Tibial nerve (tissue), 4 donors: Measurements from ENCODE around the gene TCTN3. TPM values are rescaled to one million over a fixed set of nuclear protein-coding genes. Genes with fewer than 3 reads are reported as not detected.

ENCODE experiments used
- DNase-seq, 2 donors: peaks; one replicate each; pipeline ENCODE4 v3.0.0-alpha.2; 2019; ENCODE audit warnings: low spot score in 2 of 2
- H3K27ac ChIP-seq, 4 donors: fragments of 200-600 bp; sonication (generic) in 3 of 4; one replicate each; pipeline ENCODE4 v1.5.1; 2017 to 2019; ENCODE audit warnings: mild to moderate bottlenecking in 1 of 4
- H3K27me3 ChIP-seq, 2 donors: fragments of 200-600 bp; sonication (generic) in 1 of 2; one replicate each; pipeline versions ENCODE4 v1.5.1 to v1.6.0; 2017 to 2019
- H3K36me3 ChIP-seq, 3 donors: fragments of 200-600 bp; sonication (generic); one replicate each; pipeline ENCODE4 v1.5.1; 2018 to 2019
- H3K4me1 ChIP-seq, 4 donors: fragments of 200-600 bp; sonication (generic) in 3 of 4; one replicate each; pipeline ENCODE4 v1.5.1; 2017 to 2019
- H3K4me3 ChIP-seq, 4 donors: fragments of 200-600 bp; sonication (generic) in 3 of 4; one replicate each; pipeline ENCODE4 v1.5.1; 2017 to 2019; ENCODE audit warnings: mild to moderate bottlenecking in 1 of 4, moderate library complexity in 1 of 4
- H3K9me3 ChIP-seq, 4 donors: fragments of 200-600 bp; sonication (generic) in 3 of 4; one replicate each; pipeline ENCODE4 v1.5.1; 2017 to 2019
- CTCF ChIP-seq, 5 experiments: fragments of 200-600 bp in 3 of 5; fragments of 450-650 bp in 2 of 5; sonication (generic) in 3 of 5; IDR thresholded peaks; one replicate each; pipeline ENCODE4 v1.5.1; 2016 to 2019; ENCODE audit warnings: antibody characterized with exemption in 5 of 5, mild to moderate bottlenecking in 3 of 5, moderate library complexity in 2 of 5
- EP300 ChIP-seq, 2 donors: sonication (generic); formaldehyde crosslinking; IDR thresholded peaks; one replicate each; pipeline ENCODE4 v1.6.1; 2017; ENCODE audit warnings: antibody characterized with exemption in 2 of 2, mild to moderate bottlenecking in 1 of 2
- POLR2A ChIP-seq, 2 donors: fragments of 450-650 bp; IDR thresholded peaks; one replicate each; pipeline ENCODE4 v1.6.1; 2017; ENCODE audit warnings: antibody characterized with exemption in 2 of 2, mild to moderate bottlenecking in 2 of 2, moderate library complexity in 2 of 2
- WGBS, 2 donors: methylation state at CpG; one replicate each; pipeline ENCODE4 v1.1.5; 2018; 5-methylcytosine and 5-hydroxymethylcytosine counted together
- total RNA-seq, 4 donors: library from RNA; depleted of rRNA; stranded (reverse); fragments of >200 nt; gene quantifications; one replicate each; pipeline ENCODE4 v1.1.0, GENCODE V29; 2016

TCTN3 gene
- total RNA-seq, 4 donors from 2014 or later = 18.6 to 34.3 (median 21.7) TPM

DNA sequence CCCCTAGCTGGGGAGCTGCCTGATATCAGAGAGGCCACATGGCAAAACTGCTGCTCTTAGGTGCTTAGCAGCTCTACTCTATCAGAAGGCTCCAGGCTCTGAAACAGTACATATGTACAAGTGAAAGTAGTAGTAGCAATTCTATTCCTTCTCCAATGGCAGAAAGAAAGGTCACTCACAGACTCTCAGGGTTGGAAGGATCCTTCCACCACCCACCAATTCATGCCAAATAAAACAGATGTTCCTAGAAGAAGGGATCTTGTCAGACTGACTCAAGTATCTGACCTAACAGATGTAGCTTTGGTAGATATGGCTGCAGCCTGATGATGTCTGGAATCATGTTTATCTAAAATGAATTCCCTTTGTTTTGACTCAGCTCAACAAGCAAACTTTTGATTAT, 29.2 kb downstream of the TCTN3 start:
- Histone ChIP-seq H3K27me3 (no peaks in the 10 kb centered on the region), H3K4me3 (no peak overlapping the region), H3K27ac (no peak overlapping the region), H3K4me1 (no peaks in the 10 kb centered on the region), H3K9me3 (no peaks in the 10 kb centered on the region), H3K36me3 (peaks cover 0 to 59% (median 0%) of the 10 kb centered on the region in 3 donors)
- no peak for DNase-seq
- no peak for TF ChIP-seq EP300 (IDR thresholded peaks at IDR 0.05)
- no peak for TF ChIP-seq CTCF (IDR thresholded peaks at IDR 0.05)
- TF ChIP-seq POLR2A (IDR thresholded peaks at IDR 0.05) = no peak

DNA sequence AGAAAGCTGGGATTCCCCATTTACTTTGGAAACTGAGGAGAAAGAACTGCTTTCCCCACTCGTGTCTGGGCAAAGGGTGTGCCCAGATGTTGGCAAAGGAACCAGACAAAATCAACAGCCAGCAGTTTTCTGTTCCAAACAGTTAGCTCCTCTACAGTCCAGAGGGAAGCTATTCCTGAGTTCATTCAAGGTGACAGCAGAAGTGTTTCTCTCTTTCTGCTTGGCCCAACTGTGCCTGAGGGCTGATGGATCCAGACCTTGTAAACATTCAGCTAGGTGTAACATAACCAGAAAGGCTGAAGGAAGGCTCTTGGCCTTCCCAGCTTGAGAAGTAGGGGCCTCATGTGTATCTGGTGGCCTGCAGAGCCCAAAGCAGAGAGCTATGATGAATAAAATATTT, 30.2 kb downstream of the TCTN3 start:
- no peak for DNase-seq
- Histone ChIP-seq H3K9me3 (no peaks in the 10 kb centered on the region), H3K4me3 (no peak overlapping the region), H3K4me1 (no peaks in the 10 kb centered on the region), H3K36me3 (peaks cover 0 to 53% (median 0%) of the 10 kb centered on the region in 3 donors), H3K27ac (no peak overlapping the region), H3K27me3 (no peaks in the 10 kb centered on the region)
- TF ChIP-seq POLR2A (IDR thresholded peaks at IDR 0.05) (no peak), CTCF (IDR thresholded peaks at IDR 0.05) (no peak), EP300 (IDR thresholded peaks at IDR 0.05) (no peak)
- 8 to 29% methylated on average over 1 of the region's 1 CpG for WGBS, 2 donors

GRCh38 chr10:95661818-95662217, 31.9 kb downstream of the TCTN3 start:
- TF ChIP-seq CTCF (IDR thresholded peaks at IDR 0.05) (no peak), POLR2A (IDR thresholded peaks at IDR 0.05) (no peak), EP300 (IDR thresholded peaks at IDR 0.05) (no peak)
- Histone ChIP-seq H3K36me3 (peaks cover 0 to 44% (median 0%) of the 10 kb centered on the region in 3 donors), H3K4me3 (no peak overlapping the region), H3K27ac (no peak overlapping the region), H3K27me3 (no peaks in the 10 kb centered on the region), H3K9me3 (no peaks in the 10 kb centered on the region), H3K4me1 (peaks cover 0 to 5% (median 0%) of the 10 kb centered on the region in 4 donors)
- 63 to 77% methylated on average over 1 of the region's 1 CpG for WGBS, 2 donors
- DNase-seq = no peak

DNA sequence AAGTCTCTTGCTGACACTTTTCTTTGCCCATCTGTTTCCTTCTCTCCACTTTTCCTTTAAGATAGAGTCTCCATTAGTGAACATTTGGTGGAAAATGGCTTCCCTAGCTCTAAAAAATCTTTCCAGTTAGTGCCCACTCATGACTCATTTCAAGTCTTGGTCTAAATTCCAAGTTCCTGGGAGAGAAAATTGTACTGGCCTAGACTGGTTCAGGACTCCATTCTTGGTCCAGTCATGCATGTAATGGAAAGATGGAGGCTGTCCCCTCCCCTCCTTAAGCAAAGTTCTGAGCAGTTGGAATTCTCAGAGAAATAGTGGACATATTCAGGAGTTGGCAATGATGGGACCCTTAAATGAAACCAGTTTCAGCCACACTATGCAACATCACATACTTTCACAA, 33.4 kb downstream of the TCTN3 start:
- Histone ChIP-seq H3K27ac (no peak overlapping the region), H3K4me3 (no peak overlapping the region), H3K4me1 (peaks cover 0 to 12% (median under 1%) of the 10 kb centered on the region in 4 donors), H3K9me3 (no peaks in the 10 kb centered on the region), H3K27me3 (no peaks in the 10 kb centered on the region), H3K36me3 (peaks cover 0 to 30% (median 0%) of the 10 kb centered on the region in 3 donors)
- TF ChIP-seq CTCF (IDR thresholded peaks at IDR 0.05) (no peak), POLR2A (IDR thresholded peaks at IDR 0.05) (no peak), EP300 (IDR thresholded peaks at IDR 0.05) (no peak)
- DNase-seq = no peak

DNA sequence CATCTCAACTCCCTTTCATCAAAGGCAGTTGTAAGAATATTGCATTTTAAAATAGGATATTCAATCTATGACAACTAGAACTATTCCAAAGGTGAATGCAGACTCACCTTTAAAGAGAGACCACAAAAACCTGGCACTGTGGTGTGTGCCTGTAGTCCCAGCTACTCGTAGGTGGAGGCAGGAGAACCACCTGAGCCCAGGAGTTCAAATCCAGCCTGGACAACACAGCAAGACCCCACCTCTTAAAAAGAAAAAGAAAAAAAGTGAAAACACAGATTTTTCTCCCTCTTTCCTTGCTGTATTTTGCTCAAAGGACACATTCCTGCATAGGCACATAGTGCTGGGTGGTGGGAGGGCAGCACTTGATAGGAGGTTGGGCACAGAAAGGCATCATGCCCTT, 36.5 kb downstream of the TCTN3 start:
- Histone ChIP-seq H3K27me3 (no peaks in the 10 kb centered on the region), H3K9me3 (no peaks in the 10 kb centered on the region), H3K4me1 (peaks cover 0 to 30% (median 6%) of the 10 kb centered on the region in 4 donors), H3K4me3 (peak overlapping the region in 3 of 4 donors; percentile 77 to 91 (median 90)), H3K27ac (peak overlapping the region in 1 of 4 donors; percentile 76), H3K36me3 (peaks cover 0 to 8% (median 6%) of the 10 kb centered on the region in 3 donors)
- no peak for DNase-seq
- WGBS, 2 donors = 0 to 92% methylated on average over 1 of the region's 1 CpG
- no peak for TF ChIP-seq EP300 (IDR thresholded peaks at IDR 0.05)
- no peak for TF ChIP-seq POLR2A (IDR thresholded peaks at IDR 0.05)
- TF ChIP-seq CTCF (IDR thresholded peaks at IDR 0.05) = no peak
